NCI-H82 treated with DMSO at 0.1 percent for 48 hours (cell line): ENCODE data around the gene CHMP6.
"Not testable (repeated sequence)": the region's sequence is repeated elsewhere in the genome, so short reads cannot be mapped to it uniquely, and the experiment has no call there.

Source experiments
- DNase-seq: peaks from one replicate; lab custom pipeline; 2025; ENCODE audit not compliant: unreplicated experiment; lab: John Stamatoyannopoulos, UW

CHMP6 gene

DNA sequence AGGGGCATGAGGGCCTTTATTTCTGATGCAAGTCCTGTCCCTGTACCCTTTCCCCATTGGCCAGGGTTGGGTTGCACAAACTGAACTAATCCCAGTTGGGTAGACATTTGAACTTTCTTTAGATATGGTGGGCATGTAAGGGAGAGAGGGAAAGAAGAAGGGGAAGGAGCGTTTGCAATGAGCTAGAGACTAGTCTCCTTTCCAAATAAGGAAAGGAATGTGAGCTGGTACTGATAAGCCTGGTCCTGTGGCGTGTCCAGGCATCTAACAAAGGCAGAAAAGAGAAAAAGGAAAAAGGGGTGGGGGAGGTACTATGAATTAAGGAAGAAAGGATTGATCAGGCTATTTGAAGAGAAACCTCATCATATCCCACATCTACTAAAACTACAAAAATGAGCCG, 20.3 kb downstream of the CHMP6 start:
- no peak for DNase-seq

GRCh38 chr17:81012574-81013447, 21.2 kb downstream of the CHMP6 start:
- no peak for DNase-seq

GRCh38 chr17:81013642-81014041, 22.0 kb downstream of the CHMP6 start:
- DNase-seq = no peak

DNA sequence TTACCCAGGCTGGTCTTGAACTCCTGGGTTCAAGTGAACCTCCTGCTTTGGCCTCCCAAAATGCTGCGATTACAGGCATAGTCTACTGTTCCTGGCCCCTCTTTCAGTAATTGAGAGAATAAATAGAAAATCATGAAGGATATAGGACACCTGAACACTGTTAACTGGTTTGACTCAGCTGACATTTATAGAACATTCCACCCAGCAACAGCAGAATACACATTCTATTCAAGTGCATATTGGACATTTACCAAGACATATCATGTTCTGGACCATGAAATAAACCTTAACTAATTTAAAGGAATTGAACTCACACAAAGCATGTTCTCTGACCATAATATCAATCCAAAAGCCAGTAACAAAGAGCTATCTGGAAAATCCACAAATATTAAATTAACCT, 23.5 kb downstream of the CHMP6 start:
- DNase-seq = no peak

GRCh38 chr17:81016575-81016974, 24.9 kb downstream of the CHMP6 start:
- no peak for DNase-seq

- not testable (repeated sequence) for DNase-seq
Observed at GRCh38 chr17:81017330-81017729, 25.7 kb downstream of the CHMP6 start.

DNA sequence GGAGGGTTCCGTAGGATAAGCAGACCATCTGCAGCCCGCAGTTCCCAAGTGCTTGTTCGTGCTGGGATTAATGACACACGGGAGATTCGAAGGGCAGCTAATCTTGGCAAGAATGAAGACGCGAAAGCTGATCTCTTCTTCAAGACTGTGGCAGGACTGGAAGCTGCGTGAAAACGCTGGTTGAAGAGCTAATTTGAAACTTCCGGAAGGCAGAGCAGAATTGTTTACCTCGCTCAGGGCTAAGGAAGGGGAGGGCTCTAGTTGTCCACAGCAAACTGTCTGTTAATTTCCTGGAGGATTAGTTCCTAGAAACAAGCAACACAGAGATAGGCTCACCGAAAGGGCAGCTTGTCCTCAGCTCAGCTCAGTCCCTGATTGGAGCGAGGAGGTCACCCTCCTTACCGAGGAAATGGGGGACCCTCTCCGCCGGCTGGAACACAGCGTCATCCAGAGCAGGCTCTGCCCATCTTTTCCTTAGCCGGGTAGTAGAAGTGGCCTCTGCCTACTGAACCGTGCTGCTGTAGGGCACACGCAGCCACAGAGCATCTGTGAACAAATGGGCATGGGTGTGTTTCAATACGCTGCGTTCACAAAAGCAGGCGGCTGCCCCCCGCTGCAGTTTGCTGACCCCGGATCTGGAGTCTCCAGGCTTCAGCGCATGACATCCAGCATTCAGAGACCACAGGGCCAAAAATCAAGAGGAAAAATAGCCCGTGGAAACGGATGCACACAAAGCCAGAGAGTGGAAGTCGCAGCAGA, 26.6 kb downstream of the CHMP6 start:
- peak; percentile 96 for DNase-seq

GRCh38 chr17:81019563-81020442, 28.2 kb downstream of the CHMP6 start:
- no peak for DNase-seq

DNA sequence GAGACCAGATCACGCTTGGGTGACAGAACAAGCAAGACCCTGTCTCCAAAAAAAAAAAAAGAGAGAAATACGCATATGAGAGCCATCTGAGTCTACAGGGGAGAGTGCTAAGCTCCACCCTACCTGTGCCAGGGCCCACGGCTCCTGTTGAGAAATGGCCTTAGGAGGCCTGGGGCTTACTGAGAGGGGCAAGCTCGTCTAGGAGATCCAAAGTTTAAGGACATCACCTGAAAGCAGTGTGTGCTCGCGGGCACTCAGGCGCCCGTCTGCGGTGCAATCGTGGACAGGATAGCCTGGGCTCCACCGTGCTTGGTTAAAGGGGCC, 28.8 kb downstream of the CHMP6 start:
- DNase-seq = no peak

- no peak for DNase-seq
Observed at GRCh38 chr17:81020767-81021497, 29.3 kb downstream of the CHMP6 start.

DNA sequence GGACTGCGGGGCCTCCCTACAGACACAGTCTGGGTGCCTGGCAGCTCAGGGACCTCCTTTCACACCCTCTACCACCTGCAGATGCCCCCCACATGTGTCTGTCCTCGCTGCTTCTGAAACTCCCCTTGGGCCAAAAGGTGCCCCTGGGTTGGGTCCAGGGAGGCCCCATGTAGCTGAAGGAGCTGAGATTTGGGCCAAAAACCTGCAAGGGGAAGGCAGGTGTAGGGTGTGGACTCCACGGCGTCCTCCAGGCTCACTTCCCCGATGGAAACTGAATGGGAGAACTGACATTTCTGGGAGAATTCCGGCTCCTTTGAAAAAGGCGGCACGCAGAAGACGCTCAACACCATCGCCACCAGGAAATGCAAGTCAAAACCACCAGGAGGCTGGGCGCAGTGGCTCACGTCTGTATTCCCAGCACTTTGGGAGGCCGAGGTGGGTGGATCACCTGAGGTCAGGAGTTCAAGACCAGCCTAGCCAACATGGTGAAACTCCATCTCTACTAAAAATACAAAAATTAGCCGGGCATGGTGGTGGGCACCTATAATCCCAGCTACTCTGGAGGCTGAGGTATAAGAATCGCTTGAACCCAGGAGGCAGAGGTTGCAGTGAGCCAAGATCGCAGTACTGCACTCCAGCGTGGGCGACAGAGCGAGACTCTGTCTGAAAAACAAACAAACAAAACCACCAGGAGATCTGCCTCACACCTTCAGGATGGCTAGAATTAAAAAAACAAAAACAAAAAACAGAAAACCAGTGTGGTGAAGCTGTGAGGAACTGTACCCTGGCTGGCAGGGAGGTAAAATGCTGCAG, 30.1 kb downstream of the CHMP6 start:
- DNase-seq = no peak

DNA sequence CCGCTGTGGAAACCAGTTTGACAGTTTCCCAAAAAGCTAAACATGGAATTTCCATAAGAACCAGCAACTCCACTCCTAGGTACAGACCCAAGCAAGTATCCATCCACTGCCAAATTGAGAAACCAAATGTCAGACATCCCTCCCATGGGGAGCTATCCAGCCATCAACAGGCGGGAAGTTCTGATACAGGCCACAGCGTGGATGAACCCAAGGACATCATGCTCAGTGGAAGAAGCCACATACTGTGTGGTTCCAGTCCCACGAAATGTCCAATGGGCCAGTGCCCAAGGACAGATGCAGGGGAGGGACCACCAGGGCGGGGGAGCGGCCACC, 30.7 kb downstream of the CHMP6 start:
- DNase-seq = no peak

DNA sequence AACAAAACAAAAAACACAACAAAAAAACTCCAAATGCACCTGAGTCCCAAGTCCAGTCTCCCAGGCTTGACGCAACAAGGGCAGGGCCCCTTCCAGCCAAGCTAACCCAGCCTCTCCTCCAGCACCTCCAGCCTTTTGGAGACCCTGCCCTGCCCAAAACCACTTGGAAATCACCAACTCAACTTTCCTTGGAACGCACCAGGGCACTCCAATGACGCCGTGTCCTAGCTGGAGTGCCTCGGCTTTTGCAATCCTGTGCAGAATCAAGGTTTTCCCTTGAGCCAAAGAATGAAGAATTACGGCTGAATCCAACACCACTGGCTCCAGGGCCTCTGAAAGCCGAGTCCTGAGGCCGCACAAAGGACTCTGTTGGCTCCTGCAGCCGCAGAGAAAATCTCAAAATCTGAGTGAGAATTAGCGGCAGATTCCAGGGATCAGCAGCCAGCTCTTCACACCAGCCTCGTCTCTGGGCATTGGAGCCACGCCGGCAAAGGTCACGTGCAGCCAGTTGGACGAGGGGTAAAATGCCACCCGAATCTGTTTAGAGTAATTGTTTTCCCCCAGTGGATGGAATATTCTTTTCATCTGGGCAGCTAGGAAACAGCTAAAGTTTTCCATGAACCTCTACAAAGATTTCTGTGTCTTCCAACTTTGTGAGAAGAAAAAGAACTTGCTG, 33.6 kb downstream of the CHMP6 start:
- DNase-seq = no peak

GRCh38 chr17:81025741-81026129, 34.1 kb downstream of the CHMP6 start:
- DNase-seq = no peak

DNA sequence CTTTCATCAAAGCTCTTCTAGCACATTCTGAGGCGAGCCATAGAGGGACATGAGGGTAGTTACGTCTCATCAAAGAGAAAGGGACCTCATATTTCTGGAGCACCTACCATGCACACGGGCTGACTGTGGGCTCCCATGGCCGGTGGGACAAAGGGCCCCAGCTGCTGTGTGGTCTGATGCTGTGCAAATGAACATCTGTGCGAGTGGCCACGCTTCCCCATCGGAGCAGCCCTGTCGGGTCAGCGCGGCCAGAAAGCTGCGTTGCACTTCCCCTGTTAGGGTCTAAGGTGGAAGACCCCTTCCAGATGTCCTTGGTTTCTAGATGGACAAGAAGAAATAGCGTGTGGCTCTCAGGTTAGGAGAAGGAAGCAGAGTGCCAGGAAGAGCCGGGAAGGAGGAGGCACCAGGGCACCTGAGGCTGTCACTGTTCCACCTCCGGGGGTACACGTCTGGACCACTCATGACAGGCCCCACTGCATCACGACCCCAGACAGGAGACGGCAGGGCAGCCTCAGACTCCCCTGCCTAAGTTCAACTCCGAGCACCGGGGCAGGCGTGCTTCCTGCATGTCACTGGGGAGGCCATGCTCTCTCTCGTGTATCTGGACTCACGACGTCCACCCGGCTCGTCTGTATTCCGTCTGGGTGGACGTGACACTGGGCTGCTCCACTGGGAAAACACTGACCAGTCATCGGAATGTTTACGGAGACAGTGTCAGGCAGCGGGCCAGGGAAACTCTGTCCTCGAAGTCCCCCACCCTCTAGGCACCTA, 34.8 kb downstream of the CHMP6 start:
- DNase-seq = no peak

- no peak for DNase-seq
Observed at GRCh38 chr17:81027038-81027437, 35.4 kb downstream of the CHMP6 start.

DNA sequence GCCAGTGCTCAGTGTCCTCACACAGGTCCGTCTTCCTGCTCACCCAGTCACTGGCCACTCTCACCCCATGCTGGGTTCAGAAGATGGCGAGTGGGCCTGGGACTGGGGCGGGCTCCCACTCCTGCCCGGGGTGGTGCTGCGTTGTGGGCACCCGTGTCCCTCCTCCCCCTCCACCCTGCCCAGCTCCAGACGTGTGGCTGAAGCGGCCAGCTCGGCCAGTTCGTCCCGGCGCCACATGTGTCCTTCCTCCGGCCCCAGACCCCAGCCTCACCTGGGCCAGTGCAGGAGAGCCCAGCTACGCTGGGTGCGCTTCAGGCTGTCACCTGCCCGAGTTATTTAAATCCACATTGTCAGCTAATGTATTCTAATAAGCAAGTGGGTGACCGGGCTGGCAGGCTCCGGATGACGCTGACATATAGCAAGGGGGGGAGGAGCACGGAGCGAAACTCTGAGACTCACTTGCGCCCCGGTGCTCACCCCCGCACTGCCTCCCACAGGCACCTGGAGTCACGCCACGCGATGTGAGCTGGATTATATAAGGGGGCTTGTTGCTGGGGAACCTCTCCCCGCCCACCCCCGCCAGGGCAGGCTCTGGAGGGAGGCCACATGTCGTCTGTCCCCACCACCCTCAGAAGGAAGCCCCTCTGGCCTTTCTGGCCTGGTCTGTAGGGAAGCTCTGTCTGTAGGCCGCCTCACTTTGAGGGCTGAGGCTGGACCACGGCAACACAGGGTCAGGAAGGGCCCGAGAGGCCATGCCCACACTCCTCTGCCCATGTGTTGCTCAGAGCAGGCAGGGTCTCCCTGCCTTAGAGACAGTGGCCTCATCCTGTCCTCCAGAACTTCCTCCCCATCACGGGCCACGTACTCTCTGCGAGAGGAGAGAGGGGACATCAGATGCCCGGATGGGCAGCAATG, 36.2 kb downstream of the CHMP6 start:
- no peak for DNase-seq

- no peak for DNase-seq
Observed at GRCh38 chr17:81028506-81028858, 36.8 kb downstream of the CHMP6 start.
